ENCODE measurements around the gene NTRK3.

GRCh38 chr15:88040516-88040915 lies 216.0 kb downstream of the NTRK3 start:
- TF ChIP-seq CTCF (IDR thresholded peaks at IDR 0.05) (no peak), POLR2A (IDR thresholded peaks at IDR 0.05) (no peak)
